ENCODE measurements around the gene SLC29A2.

SLC29A2 gene

DNA sequence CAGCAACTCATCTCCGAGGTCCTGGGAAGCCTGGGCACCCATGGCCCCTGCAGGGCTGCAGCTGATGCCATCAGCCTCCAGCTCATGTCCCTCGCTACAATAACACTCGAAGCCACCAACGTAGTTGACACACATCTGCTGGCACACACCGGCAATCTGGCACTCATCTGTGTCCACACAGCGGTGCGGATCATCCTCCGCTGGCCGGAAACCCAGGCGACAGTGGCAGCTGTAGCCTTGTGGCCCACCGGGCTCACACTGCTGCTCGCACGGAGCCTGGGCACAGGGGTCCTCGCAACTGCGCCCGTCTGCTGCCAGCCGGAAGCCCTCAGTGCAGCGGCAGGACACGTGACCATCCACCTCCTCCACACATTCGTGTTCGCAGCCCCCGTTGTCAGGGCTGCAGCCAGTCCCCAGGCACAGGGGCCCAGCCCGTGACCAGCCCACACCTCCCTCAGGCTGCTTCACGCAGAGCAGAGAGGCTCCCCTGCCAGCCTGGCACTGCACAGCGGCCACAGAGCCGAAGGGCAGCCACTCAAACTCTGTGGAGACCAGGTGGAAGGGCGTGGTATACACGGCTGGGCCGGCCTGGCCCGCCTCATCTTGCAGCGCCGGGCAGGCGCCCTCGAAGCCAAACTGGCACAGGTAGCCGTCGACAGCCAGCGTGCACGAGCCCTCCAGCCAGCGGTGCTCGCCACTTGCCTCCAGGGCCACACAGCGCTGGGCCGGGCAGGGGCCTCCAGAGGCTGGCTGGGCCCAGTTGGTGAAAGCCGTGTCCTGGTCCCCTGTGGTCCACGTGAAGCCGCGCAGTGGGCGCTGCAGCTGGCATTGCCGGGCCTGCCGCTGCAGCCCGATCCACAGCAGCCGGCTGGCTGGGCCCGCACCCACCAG is 55.4 kb downstream of the SLC29A2 start:
- DNase-seq = no peak

DNA sequence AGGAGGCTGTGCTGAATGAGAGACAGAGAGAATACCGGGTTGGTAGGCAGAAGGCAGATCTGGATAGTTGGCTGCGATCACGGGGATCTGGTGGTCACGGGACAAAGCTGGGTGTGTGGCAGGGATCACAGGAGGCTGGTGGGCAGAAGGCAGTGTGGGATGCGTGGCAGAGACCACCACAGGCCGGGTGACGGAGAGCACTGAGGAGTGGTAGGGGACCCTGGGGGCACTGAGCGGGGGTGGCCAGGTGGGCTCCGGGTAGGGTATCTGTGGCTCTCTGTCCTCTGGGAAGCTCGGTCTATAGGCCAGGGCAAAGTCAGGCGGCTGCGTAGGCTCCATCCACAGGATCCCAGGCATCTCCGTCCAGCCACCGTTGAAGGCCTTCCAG is 56.1 kb downstream of the SLC29A2 start:
- no peak for DNase-seq

DNA sequence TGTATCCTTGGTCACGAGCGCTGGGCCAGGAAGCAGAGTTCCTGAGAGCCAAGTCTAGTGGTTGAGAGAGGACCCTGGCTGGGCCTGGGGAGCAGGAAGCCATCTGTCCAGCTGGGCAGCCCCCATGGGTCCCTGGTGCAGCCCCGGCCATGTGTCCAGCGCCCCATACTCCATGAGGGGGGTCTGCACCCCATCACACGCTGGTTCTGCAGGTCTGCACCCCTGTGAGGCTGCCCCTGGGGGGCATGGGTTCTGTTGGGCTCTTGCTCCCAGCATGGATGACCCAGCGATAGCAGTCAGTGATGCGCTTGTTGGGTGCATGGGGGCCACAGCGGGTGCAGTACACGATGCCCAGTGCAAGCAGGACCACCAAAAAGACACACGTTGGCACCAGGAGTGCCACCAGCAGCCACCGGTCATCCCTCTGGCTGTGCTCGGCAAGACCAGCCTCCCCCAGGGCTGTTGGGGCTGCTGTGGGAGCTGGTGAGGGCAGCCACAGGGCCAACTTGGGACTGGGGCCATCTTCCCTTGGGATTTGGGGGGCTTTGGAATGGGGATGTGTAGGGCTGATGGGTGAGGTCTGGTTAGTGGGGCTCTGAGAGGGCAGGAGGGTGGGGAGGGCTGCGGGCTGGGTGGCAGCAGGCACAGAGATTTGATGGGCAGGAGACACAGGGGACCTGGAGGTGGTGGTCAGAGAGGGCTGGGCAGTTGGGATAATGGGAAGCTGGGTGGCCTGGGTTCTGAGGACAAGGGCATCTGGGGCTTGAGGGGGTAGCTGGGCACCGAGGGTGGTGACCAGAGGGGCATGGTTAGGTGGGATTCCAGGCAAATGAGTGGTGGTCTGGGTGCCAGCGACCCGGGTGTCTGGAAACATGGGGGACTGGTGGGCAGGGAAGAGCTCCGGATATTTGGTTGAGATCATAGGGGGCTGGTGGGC is 56.7 kb downstream of the SLC29A2 start:
- DNase-seq = no peak

DNA sequence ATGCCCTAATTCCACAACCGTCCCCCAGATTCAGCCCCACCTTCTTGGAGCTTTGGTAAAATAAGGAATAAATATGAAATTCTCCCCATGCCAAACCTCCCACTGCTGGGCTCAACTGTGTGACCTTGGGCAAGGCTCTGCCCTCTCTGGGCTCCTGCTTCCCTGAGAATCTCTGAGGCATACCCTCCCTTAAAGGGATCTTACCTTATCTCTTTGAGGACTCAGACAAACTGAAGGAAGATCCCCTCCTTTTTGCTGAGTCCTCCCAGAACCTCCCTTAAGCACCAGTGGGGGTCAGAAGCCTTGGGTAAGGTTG is 57.4 kb downstream of the SLC29A2 start:
- DNase-seq = no peak

DNA sequence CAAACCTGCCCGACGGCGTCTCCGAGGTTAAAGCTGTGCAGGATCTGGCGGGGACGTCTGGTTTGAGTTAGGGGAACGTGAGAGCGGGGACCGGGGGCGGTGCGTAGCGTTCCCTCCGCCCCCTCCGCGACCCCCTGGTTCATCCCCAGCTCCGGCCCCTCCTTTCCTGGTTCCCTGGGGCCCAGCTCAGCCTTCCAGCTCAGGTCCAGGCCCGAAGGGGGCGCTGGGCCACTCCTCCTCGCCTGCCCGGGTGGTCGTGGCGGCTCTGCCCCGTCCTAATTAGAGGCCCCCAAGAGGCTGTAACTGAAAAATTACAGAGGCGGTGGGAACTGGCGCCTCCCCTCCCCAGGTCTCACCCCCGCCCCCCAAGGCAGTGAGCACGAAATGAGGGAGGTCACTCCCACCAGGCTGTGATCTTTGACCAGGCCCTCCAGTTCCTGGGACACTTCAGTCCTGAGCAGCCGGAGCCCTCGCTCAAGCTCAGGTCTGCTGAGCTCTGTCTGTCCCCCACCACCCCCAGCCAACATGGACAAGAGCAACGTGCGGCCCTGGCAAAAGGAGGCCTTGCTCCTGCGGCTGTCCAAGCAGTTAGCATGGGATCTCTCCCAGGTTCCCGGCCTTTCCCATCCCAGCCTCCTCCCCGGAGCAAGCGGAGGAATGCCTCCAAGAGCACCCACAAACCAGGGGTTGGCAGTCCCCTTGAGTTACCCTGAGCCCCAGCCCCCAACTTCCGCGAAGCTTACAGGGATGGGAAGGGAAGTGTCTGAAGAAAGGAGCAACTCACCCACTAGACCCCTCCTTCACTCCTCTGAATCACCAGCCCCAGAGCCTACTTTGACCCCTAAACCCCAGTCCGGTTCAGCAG is 58.0 kb downstream of the SLC29A2 start:
- no peak for DNase-seq

DNA sequence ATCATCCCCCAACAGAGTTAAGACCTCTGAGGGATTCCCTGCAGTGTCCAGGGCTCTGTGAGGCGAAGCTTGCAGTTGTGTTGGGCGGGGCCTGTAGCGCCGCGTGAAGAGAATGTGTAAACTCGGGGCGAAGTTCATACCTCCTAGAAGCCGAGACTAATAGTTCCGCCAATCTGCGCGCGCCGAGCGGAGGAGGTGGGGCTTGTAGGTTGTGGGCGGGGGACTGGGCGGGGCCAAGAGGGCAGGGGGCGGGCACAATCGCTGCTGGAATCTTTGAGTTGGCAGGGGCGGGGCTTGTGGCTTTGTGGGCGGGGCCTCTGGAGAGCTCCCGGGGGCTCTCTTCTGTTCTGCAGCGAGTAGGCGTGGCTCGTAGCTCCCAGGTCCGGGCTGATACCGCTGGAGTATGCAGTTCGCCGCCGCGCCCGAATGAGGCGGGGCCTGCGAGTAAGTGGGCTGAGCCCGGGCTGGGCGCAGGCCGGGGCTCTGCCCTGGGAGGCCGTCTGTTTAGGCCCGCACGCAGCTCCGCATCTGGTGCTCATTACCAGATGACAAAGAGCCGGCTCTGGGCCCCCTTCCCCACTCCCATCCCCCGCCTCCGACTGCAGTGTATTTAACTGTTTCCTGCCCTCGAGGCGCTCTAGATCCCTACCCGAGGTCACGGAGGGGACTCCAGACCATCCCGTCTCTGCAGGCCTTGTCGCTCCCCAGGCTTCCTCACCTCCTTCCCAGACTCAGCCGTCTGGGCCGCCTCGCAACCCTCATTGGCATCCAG is 58.8 kb downstream of the SLC29A2 start:
- peak; percentile 93 for DNase-seq

All from activated effector memory CD4-positive, alpha-beta T cell treated with Interleukin-2 at 50 U/mL for 16 hours (primary cell).